SK-N-SH (cell line): ENCODE measurements around the gene CLCN3.

Source experiments
- CHD2 ChIP-seq: fragments of 150-350 bp; IDR thresholded peaks from 2 replicates; pipeline ENCODE4 v1.6.1; 2018; ENCODE audit warnings: low read length; ENCODE audit not compliant: partially characterized antibody
- CTCF ChIP-seq: fragments of 200-600 bp; sonication (generic); IDR thresholded peaks from 2 replicates; pipeline ENCODE4 v1.6.1; 2017; ENCODE audit warnings: antibody characterized with exemption, mild to moderate bottlenecking, moderate library complexity
- EP300 ChIP-seq, 2 experiments: IDR thresholded peaks; 2 replicates each; pipeline versions ENCODE4 v1.4.0 to v1.6.1; 2012; ENCODE audit warnings: borderline replicate concordance in 1 of 2, low read depth in 1 of 2, low read length in 1 of 2
- FOXM1 ChIP-seq: IDR thresholded peaks from 2 replicates; pipeline ENCODE4 v1.4.0; 2012; ENCODE audit warnings: low read depth, mild to moderate bottlenecking
- MXI1 ChIP-seq: IDR thresholded peaks from 2 replicates; pipeline ENCODE4 v1.6.1; 2012; ENCODE audit warnings: mild to moderate bottlenecking, low read depth, low read length, improper control_type of control experiment
- NFIC ChIP-seq: IDR thresholded peaks from 2 replicates; pipeline ENCODE4 v1.4.0; 2012; ENCODE audit warnings: borderline replicate concordance
- POLR2AphosphoS5 ChIP-seq: IDR thresholded peaks from 2 replicates; pipeline ENCODE4 v1.6.1; 2012; ENCODE audit warnings: low read depth, low read length
- REST ChIP-seq: IDR thresholded peaks from 2 replicates; pipeline ENCODE4 v1.6.1; 2012; ENCODE audit warnings: mild to moderate bottlenecking, low read depth, low read length, moderate library complexity
- USF1 ChIP-seq: IDR thresholded peaks from 2 replicates; pipeline ENCODE4 v1.4.0; 2012; ENCODE audit warnings: low read depth, borderline replicate concordance
- USF2 ChIP-seq: fragments of 150-350 bp; IDR thresholded peaks from 2 replicates; pipeline ENCODE4 v1.6.1; 2017; ENCODE audit warnings: antibody characterized with exemption, low read length, low read depth, borderline replicate concordance

GRCh38 chr4:169677150-169677748 is 56.9 kb downstream of the CLCN3 start:
- TF ChIP-seq CHD2 (no peak), FOXM1 (no peak), CTCF (no peak), REST (no peak), NFIC (no peak), POLR2AphosphoS5 (no peak), MXI1 (no peak), USF2 (no peak), EP300 (IDR thresholded peaks at IDR 0.05; ENCODE audit: borderline replicate concordance in 1 of 2, low read depth in 1 of 2, low read length in 1 of 2) (no peak), USF1 (no peak)
